ENCODE measurements around the gene AMELX.

The AMELX gene

DNA sequence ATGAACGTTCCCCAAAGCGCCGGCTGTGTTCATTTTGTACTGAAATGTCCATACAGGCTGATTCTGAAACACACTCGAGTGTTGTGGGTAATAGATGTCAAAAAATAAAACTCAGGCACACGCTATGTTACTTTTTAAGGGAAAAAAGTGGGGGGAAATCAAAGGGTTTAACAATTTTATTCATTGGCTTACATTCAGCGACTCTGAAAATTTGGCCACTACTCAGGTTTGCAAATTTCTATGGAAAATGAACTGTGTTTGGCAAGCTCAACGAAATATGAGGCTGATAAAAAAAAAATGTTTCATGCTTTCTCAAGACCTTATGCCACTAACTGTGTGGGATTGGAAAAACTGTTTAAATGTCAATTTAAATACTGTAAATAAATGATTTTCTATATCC is 18.5 kb downstream of the AMELX start:
- DNase-seq: no peak

DNA sequence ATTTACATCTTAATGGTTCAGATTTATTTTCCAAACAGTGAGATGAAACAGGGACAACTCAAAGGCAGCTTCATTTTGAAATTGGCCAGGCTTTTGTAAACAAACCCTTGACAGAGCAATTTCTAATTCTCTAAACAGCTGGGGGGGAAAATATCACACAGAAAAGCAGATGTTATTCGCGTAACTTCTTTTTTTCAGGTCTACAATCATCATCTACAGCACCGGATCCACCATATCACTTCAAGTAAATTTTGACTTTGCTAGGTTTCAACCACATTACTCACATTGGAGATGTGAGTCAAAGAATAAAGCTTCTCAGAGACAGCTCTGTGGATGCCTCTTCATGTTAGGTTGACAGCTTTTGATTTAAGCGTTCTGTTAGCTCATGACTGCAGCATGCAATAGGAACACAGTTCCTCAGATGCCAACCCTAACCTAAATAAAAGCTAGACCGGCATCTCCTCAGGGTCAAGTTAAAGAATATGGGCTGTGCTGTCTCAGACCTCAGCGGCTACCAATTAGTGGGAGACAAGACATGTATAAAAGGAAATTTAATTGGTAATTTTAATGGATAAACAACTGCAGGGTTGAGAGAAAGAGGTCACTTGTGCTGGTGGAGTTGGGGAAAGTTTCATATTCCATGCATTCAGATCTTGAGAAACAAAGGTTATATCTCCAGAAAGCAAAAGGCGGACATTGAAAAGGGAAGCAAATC is 26.8 kb downstream of the AMELX start:
- no peak for DNase-seq

DNA sequence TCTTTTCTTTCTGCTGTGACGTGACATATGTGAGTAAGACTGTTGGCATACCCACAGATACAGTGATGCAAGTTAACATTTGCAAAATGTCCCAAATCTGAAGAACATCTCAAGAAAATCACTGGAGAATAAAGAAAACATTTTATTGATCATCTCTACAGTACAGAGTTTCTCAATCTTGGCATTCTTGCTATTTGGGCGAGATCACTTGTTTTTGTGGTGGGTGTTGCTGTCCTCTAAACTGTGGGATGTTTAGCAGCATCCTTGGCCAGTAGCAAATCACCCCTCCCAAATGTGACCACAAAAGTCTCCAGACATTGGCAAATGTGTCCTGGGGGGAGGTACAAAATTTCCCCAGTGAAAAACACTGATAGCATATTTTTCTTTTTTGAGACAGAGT is 28.8 kb downstream of the AMELX start:
- DNase-seq: no peak

DNA sequence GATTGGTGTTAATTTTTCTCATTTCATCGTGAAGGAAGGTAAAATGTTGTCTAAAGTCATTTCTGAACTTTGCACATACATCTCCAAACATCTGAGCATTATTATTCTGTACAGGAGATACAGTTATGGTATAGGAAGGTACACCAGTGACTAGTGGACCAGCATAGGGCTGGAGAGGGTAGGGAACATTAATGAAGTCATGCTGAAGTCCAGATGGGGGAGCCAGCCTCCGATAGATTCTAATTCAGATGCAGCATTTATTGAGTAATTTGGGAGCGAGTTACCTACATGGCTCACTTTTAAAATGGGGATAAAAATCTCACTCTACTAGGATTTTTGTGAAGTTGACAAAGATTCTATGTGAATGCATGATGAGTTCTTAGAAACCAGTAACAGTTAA is 34.9 kb downstream of the AMELX start:
- no peak for DNase-seq

DNA sequence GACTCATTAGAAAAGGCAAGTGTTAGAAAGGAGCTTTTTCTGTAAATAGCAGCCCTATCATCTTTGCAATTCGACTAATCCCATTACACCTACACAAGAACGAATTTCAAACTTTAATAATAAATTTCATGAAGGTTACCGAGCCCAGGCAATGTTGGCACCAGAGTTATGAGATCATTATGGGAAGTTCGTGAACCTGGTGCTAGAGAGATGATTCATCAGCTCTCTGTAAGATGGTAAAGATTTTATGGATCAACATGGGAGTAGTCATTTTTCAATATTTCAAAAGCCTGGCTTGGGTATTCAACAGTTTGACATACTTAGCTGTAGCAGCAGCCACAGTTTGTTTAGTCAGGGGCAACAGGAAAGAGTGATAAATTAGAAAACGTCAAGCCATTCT is 35.8 kb downstream of the AMELX start:
- DNase-seq: no peak

DNA sequence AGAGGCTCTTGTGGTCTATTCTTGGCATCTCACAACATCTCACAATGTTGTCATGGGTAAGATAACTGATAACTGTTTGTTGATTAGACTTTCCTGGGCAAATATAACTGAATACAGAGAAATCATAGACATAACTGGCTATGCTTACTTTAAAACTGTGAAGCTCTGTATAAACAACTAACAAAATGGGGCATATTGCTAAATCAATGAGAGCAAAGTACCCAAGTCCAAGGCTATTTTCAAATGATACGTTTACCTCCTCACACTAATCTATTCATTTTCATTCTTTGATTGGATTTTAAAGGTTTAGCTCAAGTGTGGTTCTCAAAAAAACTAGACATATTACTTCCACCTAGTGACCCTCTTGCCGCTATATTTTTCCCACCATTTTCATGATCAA is 38.6 kb downstream of the AMELX start:
- no peak for DNase-seq

DNA sequence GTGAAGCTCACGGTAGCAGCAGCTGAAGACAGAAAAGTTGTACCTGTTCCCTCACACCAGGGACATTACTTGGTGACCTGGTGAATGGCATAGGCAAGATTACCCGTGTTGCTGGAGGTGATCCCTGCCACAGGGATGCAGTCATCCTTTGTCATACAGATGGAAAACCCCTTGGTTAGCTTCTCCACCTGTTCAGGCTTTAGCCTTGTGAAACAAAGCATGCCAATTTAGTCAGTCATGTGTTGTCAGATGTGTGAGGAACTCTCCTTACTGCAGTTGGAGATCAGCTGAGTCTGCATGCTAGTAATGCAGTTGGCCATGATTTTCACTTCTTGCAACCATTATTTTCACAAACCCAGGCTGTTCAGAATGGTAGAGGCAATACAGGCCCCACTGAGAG is 41.0 kb downstream of the AMELX start:
- no peak for DNase-seq

DNA sequence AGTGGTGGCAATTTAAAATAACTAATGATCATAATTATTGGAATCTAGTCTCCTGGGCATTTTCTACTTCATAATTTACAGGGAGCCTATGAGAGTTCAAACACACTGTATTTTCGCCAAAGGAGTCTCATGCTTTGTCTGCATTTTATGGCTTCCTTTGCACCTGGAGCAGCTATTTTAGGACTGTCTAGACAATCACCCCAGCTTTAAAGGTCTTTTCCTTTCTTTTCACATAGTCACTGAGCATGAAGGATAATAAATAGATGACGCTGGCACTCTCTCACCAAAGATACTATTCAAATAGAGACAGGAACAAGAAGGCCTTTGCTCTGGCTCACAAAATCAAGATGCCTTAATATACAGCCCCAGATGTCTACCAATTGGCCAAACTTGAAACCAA is 43.0 kb downstream of the AMELX start:
- peak; percentile 7 for DNase-seq

DNA sequence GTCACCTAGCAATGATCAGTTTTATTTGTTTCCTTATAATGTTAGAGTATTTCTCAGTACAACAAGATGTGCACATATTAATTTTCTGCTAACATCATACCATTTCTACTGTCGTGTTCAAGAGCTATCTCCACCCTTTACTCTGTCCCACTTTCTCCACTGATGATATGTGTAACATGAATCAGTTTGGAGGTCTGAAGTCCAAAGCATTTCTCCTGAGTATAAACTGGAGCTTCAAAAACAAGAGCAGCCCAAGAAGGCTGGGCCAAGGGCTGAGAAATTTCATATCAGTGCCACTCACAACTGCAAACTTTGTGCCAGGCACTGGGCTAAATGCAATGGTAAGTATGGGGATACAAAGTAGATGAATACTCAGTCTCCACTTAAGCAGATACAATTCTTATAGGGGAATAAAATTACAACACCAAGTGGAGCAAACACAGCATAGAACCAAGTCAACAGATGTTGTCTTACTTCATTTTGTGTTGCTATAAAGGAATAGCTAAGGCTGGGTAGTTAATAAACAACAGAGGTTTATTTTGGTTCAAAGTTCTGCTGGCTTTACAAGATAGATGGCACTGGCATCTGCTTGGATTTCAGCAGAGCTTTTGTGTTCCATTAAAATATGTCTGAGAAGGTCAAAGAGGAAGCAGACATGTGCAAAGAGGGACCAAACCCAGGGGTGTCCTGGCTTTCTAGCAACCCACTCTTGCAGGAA is 44.2 kb downstream of the AMELX start:
- no peak for DNase-seq

DNA sequence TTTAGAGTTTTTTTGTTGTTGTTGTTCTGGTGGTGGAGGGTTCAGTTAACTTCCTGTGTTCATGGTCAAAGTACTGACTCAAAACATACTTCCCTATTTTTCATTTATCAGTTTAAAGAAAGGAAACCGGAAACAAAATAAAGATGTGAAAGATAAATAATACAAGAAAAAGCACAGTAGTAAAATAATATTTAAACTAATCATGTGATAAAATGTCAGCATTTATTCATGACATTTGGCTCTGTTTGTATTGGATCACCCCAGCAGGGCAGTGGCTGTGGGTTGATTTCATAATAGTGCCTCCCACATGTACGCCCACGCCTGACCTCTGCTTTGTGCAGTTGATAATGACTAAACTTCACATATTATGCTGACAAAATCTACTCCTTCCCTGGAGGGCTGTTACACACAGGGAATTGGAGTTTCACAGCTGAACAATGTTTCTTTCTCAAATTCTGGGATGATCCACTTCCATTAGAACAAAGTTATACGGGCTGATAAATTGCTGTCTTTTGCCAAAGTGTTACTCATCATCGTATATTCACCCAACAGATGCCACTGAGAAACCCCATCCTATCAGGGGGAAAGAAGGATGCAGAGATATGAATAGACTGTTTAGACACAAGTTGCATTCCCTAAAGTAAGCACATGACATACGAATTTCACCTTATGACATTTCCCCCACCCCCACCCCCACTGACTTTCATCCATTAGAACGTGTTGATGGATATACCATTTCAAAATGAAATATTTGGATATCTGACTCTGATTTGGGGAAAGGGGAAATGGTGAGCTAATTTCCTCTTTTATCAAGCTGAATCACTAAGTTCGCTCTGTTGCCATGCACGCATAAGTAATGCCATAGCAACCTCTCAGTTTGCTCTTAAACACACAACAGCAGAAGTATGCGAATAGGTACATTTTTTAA is 48.3 kb downstream of the AMELX start:
- DNase-seq: no peak

DNA sequence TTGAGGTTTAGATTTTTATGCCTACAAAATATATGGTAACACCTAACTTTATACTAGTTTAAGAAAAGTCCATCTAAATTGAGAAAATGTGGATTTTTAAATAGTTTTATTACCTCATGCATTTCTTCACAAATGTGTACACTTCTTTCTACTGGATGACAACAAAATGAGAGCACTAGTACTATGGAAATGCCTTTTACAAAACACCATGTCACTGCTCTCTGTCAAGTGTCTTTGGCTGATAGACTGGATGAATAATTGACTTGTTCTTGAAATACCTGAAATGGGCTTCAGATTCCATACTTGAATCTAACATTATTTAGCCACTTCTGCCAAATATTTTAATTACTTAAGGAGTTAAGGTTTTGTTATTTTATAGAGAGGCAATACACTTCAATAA is 49.5 kb downstream of the AMELX start:
- DNase-seq: no peak

DNA sequence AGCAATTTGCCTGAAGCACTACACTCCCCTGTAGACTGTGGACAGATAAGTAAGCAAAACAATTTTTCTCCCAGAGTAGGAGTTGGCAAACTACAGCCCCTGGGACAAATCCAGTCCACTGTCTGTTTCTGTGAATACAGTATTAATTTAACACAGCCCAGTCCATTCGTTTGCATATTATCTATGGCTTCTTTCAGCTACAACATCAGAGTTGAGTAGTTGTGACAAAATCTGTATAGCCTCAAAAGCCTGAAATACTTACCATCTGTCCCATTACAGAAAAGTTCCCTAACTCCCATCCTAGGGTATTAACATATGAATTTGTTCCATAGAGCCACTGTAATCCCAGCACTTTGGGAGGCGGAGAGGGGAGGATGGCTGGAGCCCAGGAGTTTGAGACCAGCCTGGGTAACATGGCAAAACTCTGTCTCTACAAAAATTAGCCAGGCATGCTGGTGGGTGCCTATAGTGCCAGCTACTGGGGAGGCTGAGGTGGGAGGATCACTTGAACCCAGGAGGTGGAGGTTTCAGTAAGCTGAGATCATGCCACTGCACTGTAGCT is 53.0 kb downstream of the AMELX start:
- DNase-seq: no peak

DNA sequence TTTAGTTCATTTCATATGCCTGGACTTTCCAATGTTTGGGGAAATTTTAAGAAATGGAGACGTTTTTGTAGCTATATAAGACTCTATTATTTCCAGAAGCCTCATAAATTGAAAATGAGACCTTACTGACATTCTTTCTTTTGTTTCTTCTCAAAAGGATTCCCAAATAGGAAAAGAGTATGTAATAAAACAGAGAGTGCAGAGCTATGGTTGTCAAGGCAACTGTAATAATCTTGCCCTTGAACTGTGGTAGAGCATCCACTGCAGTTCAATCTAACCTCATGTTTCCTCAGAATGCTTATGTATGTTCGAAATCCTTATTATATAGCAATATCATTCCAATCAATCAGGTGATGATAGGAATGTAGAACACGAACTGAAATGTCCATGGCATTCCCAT is 54.1 kb downstream of the AMELX start:
- DNase-seq: no peak

DNA sequence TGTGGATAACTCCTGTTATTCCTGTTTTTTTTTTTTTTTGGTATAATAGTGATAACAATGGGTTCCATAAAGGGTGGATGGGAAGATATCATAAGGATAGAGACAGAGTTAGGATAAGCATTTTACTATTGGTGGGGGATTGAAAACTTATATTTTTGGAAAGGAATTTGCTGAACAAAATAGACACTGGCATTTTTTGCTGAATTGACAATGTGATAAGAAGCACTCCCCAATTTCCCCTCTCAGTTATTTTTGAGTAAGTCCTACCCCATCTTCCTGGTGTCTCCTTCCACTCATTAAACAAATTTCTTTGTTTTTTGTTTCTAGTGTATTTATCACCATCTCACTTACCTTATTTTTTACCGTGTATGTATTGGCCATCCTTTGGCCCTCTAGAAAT is 55.8 kb downstream of the AMELX start:
- no peak for DNase-seq

DNA sequence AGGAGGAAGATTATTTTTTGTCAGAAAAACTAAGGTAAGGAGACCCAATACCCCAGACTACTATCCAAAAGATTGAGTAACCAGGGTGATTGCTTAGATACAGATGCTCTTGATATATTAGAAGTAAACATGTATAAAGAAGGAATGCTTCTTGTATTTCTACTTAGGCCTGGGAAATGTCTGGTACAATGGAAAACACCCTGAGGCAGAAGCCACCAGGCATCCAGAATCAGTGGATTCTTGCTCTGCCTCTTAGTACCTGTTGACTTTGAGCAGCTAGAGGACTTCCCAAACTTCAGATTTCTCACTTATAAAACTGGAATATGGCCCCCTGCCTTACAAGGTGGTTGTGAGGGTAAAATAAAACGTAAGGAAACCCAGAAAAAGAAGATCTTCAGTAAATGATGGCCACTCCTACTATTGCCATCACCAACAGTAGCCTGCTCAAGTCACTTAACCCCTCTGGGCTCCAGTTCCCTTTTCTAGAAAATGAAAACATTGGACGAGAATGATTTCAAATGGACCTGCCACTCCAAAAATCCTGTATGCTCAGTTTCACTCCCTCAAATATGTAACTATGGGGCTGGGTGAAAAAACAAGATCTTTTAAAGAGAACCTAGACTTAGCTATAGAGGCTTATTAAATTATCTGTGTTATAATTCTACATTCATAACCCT is 56.6 kb downstream of the AMELX start:
- DNase-seq: no peak
